Measurements from ENCODE around the gene CPZ. TPM values are rescaled to one million over a fixed set of nuclear protein-coding genes. Genes with fewer than 3 reads are reported as not detected.

Gene CPZ
- total RNA-seq, 1 donor from 2014 or later: 6.0 TPM

- Histone ChIP-seq H3K4me3 (no peak overlapping the region), H3K9me3 (no peaks in the 10 kb centered on the region), H3K27me3 (ENCODE audit: low read depth) (peaks cover 11% of the 10 kb centered on the region), H3K4me1 (no peaks in the 10 kb centered on the region), H3K36me3 (no peaks in the 10 kb centered on the region), H3K27ac (no peak overlapping the region)
- intact Hi-C loops (cut with DNase I): no loop called here
- DNase-seq: peak; percentile 30
- no peak for ATAC-seq
- no peak for TF ChIP-seq CTCF (IDR thresholded peaks at IDR 0.05)
These were observed 51.4 kb downstream of the CPZ start for GRCh38 chr4:8643986-8644385.

DNA sequence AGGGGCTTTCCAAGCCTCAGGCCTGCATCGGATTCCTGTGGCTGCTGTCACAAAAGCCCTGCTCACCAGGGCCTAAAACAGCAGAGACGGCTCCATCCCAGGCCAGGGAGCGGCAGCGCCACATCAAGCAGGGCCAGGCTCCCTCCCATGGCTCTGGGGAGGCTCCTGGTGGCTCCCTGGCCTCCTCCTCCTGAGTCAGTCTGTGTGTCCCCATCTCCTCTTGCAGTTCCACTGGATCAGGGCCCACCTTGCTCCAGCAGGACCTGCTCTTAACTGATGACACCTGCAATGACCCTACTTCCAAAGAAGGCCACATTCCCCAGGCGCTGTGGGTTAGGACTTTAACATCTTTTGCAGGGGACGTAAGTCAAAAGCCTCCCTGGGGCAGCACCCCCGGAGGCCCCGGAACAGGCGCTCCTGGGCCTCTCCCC lies 51.9 kb downstream of the CPZ start:
- H3K9me3 ChIP-seq: no peaks in the 10 kb centered on the region
- ATAC-seq (no peak), DNase-seq (peak; percentile 12)
- H3K27ac ChIP-seq: no peak overlapping the region
- intact Hi-C loops (cut with DNase I): no loop called here
- H3K27me3 ChIP-seq (ENCODE audit: low read depth): peaks cover 16% of the 10 kb centered on the region
- no peaks in the 10 kb centered on the region for H3K36me3 ChIP-seq
- H3K4me1 ChIP-seq: no peaks in the 10 kb centered on the region
- H3K4me3 ChIP-seq: no peak overlapping the region
- no peak for TF ChIP-seq CTCF (IDR thresholded peaks at IDR 0.05)

DNA sequence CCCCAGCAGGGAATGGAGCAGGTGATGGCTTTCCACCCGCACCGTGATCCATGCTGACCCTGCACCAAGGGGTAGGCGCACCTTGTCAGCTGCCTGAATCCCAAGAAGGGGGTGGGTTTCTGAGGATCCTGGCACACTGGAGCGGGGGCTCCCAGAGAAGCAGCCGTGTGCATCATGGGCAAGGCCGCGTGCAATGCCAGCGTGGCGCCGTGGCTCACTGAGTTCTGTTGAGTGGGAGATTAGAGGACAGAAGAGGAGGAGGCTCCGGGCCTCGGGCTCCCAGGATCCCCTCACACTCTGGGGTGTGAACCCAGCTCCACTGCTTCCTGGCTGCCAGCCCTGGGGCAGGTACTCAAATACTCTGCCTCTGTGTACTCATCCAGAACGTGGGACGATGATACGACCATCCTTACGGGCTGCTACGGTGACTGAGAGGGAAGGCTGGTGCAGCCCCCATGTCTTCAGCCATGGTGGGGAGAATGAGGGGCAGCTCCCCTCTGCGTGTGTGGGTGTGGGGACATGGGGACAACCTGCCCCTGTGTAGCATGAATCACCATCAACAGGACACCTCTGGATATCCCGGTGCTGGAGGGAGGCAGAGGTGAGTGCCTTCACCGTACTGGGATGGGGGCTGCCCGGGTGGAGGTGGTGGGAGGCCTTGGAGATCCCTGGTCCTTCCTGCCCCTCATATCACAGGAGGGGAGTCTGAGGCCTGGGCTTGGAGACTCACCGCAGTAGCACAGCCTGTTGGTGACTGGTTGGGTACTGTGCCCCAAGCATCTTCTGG lies 52.6 kb downstream of the CPZ start:
- H3K27ac ChIP-seq: no peak overlapping the region
- peaks cover 20% of the 10 kb centered on the region for H3K27me3 ChIP-seq (ENCODE audit: low read depth)
- no peak for TF ChIP-seq CTCF (IDR thresholded peaks at IDR 0.05)
- no peaks in the 10 kb centered on the region for H3K4me1 ChIP-seq
- ATAC-seq (no peak), DNase-seq (peak; percentile 37)
- no peaks in the 10 kb centered on the region for H3K36me3 ChIP-seq
- H3K4me3 ChIP-seq: no peak overlapping the region
- intact Hi-C loops (cut with DNase I): no loop called here
- no peaks in the 10 kb centered on the region for H3K9me3 ChIP-seq

GRCh38 chr4:8645753-8646124 lies 53.2 kb downstream of the CPZ start:
- H3K36me3 ChIP-seq: no peaks in the 10 kb centered on the region
- no peak overlapping the region for H3K4me3 ChIP-seq
- DNase-seq (peak; percentile 28), ATAC-seq (no peak)
- no peaks in the 10 kb centered on the region for H3K9me3 ChIP-seq
- TF ChIP-seq CTCF (IDR thresholded peaks at IDR 0.05): no peak
- H3K4me1 ChIP-seq: no peaks in the 10 kb centered on the region
- intact Hi-C loops (cut with DNase I): no loop called here
- no peak overlapping the region for H3K27ac ChIP-seq
- peaks cover 20% of the 10 kb centered on the region for H3K27me3 ChIP-seq (ENCODE audit: low read depth)

DNA sequence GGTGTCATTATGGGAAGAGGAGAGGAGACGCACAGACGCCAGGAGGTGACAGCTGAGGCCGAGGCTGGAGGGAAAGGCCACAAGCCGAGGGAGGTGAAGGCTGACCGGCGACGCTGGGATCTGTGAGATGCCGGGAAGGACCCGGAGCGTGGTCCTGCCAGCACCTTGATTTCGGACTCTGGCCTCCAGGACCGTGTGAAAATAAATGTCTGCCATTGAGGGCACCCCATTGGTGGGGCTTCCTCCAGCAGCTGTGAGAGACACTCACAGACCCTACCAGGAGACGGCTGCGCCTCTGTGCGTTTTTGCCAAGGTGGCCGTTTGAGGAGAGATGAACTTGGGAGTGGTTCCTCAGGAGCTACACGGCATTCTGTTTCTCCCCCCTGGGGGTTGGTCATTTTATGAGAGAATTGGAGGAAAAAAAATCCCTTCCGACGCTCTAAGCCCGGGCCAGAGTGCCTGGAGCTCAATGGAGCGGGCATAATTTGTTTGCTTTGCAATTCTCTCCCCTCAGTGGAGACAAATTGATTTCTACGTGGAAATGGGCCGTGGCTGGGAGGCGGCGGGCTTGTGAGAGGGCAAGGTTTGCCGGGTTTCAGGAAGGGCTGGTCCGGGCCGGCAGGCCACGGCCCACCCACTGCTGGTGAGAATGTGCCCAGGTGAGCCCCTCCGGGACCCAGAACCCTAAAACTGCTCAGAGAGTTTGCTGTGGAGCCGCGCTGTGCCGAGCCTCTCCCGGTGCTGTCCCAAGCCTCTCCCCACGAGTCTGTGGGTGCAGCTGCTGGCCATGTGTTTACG lies 53.9 kb downstream of the CPZ start:
- no peaks in the 10 kb centered on the region for H3K4me1 ChIP-seq
- no peaks in the 10 kb centered on the region for H3K36me3 ChIP-seq
- intact Hi-C loops (cut with DNase I): no loop called here
- H3K4me3 ChIP-seq: no peak overlapping the region
- H3K27ac ChIP-seq: no peak overlapping the region
- no peak for TF ChIP-seq CTCF (IDR thresholded peaks at IDR 0.05)
- peaks cover 20% of the 10 kb centered on the region for H3K27me3 ChIP-seq (ENCODE audit: low read depth)
- H3K9me3 ChIP-seq: no peaks in the 10 kb centered on the region
- ATAC-seq (no peak), DNase-seq (no peak)
